ENCODE measurements around the gene CBR3. TPM values are rescaled to one million over a fixed set of nuclear protein-coding genes. Genes with fewer than 3 reads are reported as not detected.
A peak's percentile ranks its signal among the peaks of the same experiment; 100 is the strongest.

The CBR3 gene
- polyA plus RNA-seq: 10 to 100 TPM; 55.8 to 77.1 TPM

- Histone ChIP-seq H3K27me3 (ENCODE audit: control insufficient read depth in 1 of 2, insufficient read depth in 2 of 2, low read length in 2 of 2) (no peaks in the 10 kb centered on the region), H3K9me3 (ENCODE audit: control insufficient read depth in 2 of 2, insufficient read depth in 1 of 2, low read depth in 1 of 2, low read length in 1 of 2) (peaks cover 0 to 2% of the 10 kb centered on the region in 2 donors), H3K4me1 (ENCODE audit: control insufficient read depth in 2 of 2, insufficient read depth in 2 of 2, low read length in 1 of 2) (peaks cover 0 to 11% of the 10 kb centered on the region in 2 donors), H3K36me3 (ENCODE audit: control insufficient read depth in 2 of 2, insufficient read depth in 2 of 2, low read length in 1 of 2) (no peaks in the 10 kb centered on the region), H3K4me3 (ENCODE audit: low read depth in 1 of 2, low read length in 2 of 2) (peak within 1 kb of the TSS; percentile 66 to 81), H3K27ac (ENCODE audit: low read depth in 2 of 2, low read length in 1 of 2) (peak within 1 kb of the TSS; percentile 96 to 98)
- WGBS, 2 donors: 0 to 1% methylated on average over 53 of the region's 53 CpGs
Measured at GRCh38 chr21:36134803-36135390, at the start of gene CBR3. TSS of gene CBR3 (plus strand) at chr21:36135079. CDS start at chr21:36135193, 114 bp downstream.

GRCh38 chr21:36087362-36088138 is 47.3 kb upstream of the CBR3 start:
- H3K27ac ChIP-seq (ENCODE audit: low read depth in 2 of 2, low read length in 1 of 2): no peak overlapping the region
- H3K27me3 ChIP-seq (ENCODE audit: control insufficient read depth in 1 of 2, insufficient read depth in 2 of 2, low read length in 2 of 2): no peaks in the 10 kb centered on the region
- 72 to 75% methylated on average over 6 of the region's 6 CpGs for WGBS, 2 donors

GRCh38 chr21:36089946-36090345 is 44.9 kb upstream of the CBR3 start:
- H3K27ac ChIP-seq (ENCODE audit: low read depth in 2 of 2, low read length in 1 of 2): no peak overlapping the region
- 42 to 63% methylated on average over 3 of the region's 3 CpGs for WGBS, 2 donors

More at GRCh38 chr21:36087362-36088138, 47.3 kb upstream of the CBR3 start:
- Histone ChIP-seq H3K4me3 (ENCODE audit: low read depth in 1 of 2, low read length in 2 of 2) (no peak overlapping the region), H3K36me3 (ENCODE audit: control insufficient read depth in 2 of 2, insufficient read depth in 2 of 2, low read length in 1 of 2) (no peaks in the 10 kb centered on the region), H3K4me1 (ENCODE audit: control insufficient read depth in 2 of 2, insufficient read depth in 2 of 2, low read length in 1 of 2) (no peaks in the 10 kb centered on the region), H3K9me3 (ENCODE audit: control insufficient read depth in 2 of 2, insufficient read depth in 1 of 2, low read depth in 1 of 2, low read length in 1 of 2) (no peaks in the 10 kb centered on the region)

GRCh38 chr21:36092681-36093080 is 42.2 kb upstream of the CBR3 start:
- Histone ChIP-seq H3K27ac (ENCODE audit: low read depth in 2 of 2, low read length in 1 of 2) (no peak overlapping the region), H3K27me3 (ENCODE audit: control insufficient read depth in 1 of 2, insufficient read depth in 2 of 2, low read length in 2 of 2) (no peaks in the 10 kb centered on the region), H3K4me3 (ENCODE audit: low read depth in 1 of 2, low read length in 2 of 2) (no peak overlapping the region), H3K36me3 (ENCODE audit: control insufficient read depth in 2 of 2, insufficient read depth in 2 of 2, low read length in 1 of 2) (no peaks in the 10 kb centered on the region), H3K4me1 (ENCODE audit: control insufficient read depth in 2 of 2, insufficient read depth in 2 of 2, low read length in 1 of 2) (no peaks in the 10 kb centered on the region), H3K9me3 (ENCODE audit: control insufficient read depth in 2 of 2, insufficient read depth in 1 of 2, low read depth in 1 of 2, low read length in 1 of 2) (no peaks in the 10 kb centered on the region)

More at GRCh38 chr21:36089946-36090345, 44.9 kb upstream of the CBR3 start:
- Histone ChIP-seq H3K4me3 (ENCODE audit: low read depth in 1 of 2, low read length in 2 of 2) (no peak overlapping the region), H3K4me1 (ENCODE audit: control insufficient read depth in 2 of 2, insufficient read depth in 2 of 2, low read length in 1 of 2) (no peaks in the 10 kb centered on the region), H3K9me3 (ENCODE audit: control insufficient read depth in 2 of 2, insufficient read depth in 1 of 2, low read depth in 1 of 2, low read length in 1 of 2) (no peaks in the 10 kb centered on the region), H3K36me3 (ENCODE audit: control insufficient read depth in 2 of 2, insufficient read depth in 2 of 2, low read length in 1 of 2) (no peaks in the 10 kb centered on the region), H3K27me3 (ENCODE audit: control insufficient read depth in 1 of 2, insufficient read depth in 2 of 2, low read length in 2 of 2) (no peaks in the 10 kb centered on the region)

GRCh38 chr21:36093512-36093911 is 41.4 kb upstream of the CBR3 start:
- no peaks in the 10 kb centered on the region for H3K36me3 ChIP-seq (ENCODE audit: control insufficient read depth in 2 of 2, insufficient read depth in 2 of 2, low read length in 1 of 2)
- no peaks in the 10 kb centered on the region for H3K4me1 ChIP-seq (ENCODE audit: control insufficient read depth in 2 of 2, insufficient read depth in 2 of 2, low read length in 1 of 2)
- H3K9me3 ChIP-seq (ENCODE audit: control insufficient read depth in 2 of 2, insufficient read depth in 1 of 2, low read depth in 1 of 2, low read length in 1 of 2): no peaks in the 10 kb centered on the region
- no peak overlapping the region for H3K4me3 ChIP-seq (ENCODE audit: low read depth in 1 of 2, low read length in 2 of 2)
- no peak overlapping the region for H3K27ac ChIP-seq (ENCODE audit: low read depth in 2 of 2, low read length in 1 of 2)
- no peaks in the 10 kb centered on the region for H3K27me3 ChIP-seq (ENCODE audit: control insufficient read depth in 1 of 2, insufficient read depth in 2 of 2, low read length in 2 of 2)
- WGBS, 2 donors: 89 to 97% methylated on average over 1 of the region's 1 CpG

GRCh38 chr21:36096398-36097290 is 38.2 kb upstream of the CBR3 start:
- Histone ChIP-seq H3K4me1 (ENCODE audit: control insufficient read depth in 2 of 2, insufficient read depth in 2 of 2, low read length in 1 of 2) (no peaks in the 10 kb centered on the region), H3K36me3 (ENCODE audit: control insufficient read depth in 2 of 2, insufficient read depth in 2 of 2, low read length in 1 of 2) (no peaks in the 10 kb centered on the region), H3K4me3 (ENCODE audit: low read depth in 1 of 2, low read length in 2 of 2) (no peak overlapping the region), H3K27ac (ENCODE audit: low read depth in 2 of 2, low read length in 1 of 2) (no peak overlapping the region), H3K9me3 (ENCODE audit: control insufficient read depth in 2 of 2, insufficient read depth in 1 of 2, low read depth in 1 of 2, low read length in 1 of 2) (no peaks in the 10 kb centered on the region), H3K27me3 (ENCODE audit: control insufficient read depth in 1 of 2, insufficient read depth in 2 of 2, low read length in 2 of 2) (no peaks in the 10 kb centered on the region)
- WGBS, 2 donors: 60 to 78% methylated on average over 1 of the region's 1 CpG

GRCh38 chr21:36097427-36098181 is 37.3 kb upstream of the CBR3 start:
- Histone ChIP-seq H3K36me3 (ENCODE audit: control insufficient read depth in 2 of 2, insufficient read depth in 2 of 2, low read length in 1 of 2) (no peaks in the 10 kb centered on the region), H3K9me3 (ENCODE audit: control insufficient read depth in 2 of 2, insufficient read depth in 1 of 2, low read depth in 1 of 2, low read length in 1 of 2) (no peaks in the 10 kb centered on the region), H3K27me3 (ENCODE audit: control insufficient read depth in 1 of 2, insufficient read depth in 2 of 2, low read length in 2 of 2) (no peaks in the 10 kb centered on the region), H3K27ac (ENCODE audit: low read depth in 2 of 2, low read length in 1 of 2) (no peak overlapping the region), H3K4me1 (ENCODE audit: control insufficient read depth in 2 of 2, insufficient read depth in 2 of 2, low read length in 1 of 2) (no peaks in the 10 kb centered on the region), H3K4me3 (ENCODE audit: low read depth in 1 of 2, low read length in 2 of 2) (no peak overlapping the region)
- 48 to 63% methylated on average over 8 of the region's 8 CpGs for WGBS, 2 donors

- 56 to 66% methylated on average over 2 of the region's 2 CpGs for WGBS, 2 donors
Measured at GRCh38 chr21:36098182-36098532, 36.7 kb upstream of the CBR3 start.

GRCh38 chr21:36099000-36099399 is 35.9 kb upstream of the CBR3 start:
- WGBS, 2 donors: 77 to 97% methylated on average over 3 of the region's 3 CpGs
- no peak overlapping the region for H3K27ac ChIP-seq (ENCODE audit: low read depth in 2 of 2, low read length in 1 of 2)
- no peaks in the 10 kb centered on the region for H3K4me1 ChIP-seq (ENCODE audit: control insufficient read depth in 2 of 2, insufficient read depth in 2 of 2, low read length in 1 of 2)

More at GRCh38 chr21:36098182-36098532, 36.7 kb upstream of the CBR3 start:
- H3K27me3 ChIP-seq (ENCODE audit: control insufficient read depth in 1 of 2, insufficient read depth in 2 of 2, low read length in 2 of 2): no peaks in the 10 kb centered on the region
- no peak overlapping the region for H3K27ac ChIP-seq (ENCODE audit: low read depth in 2 of 2, low read length in 1 of 2)
- H3K36me3 ChIP-seq (ENCODE audit: control insufficient read depth in 2 of 2, insufficient read depth in 2 of 2, low read length in 1 of 2): no peaks in the 10 kb centered on the region
- no peaks in the 10 kb centered on the region for H3K9me3 ChIP-seq (ENCODE audit: control insufficient read depth in 2 of 2, insufficient read depth in 1 of 2, low read depth in 1 of 2, low read length in 1 of 2)
- no peak overlapping the region for H3K4me3 ChIP-seq (ENCODE audit: low read depth in 1 of 2, low read length in 2 of 2)
- H3K4me1 ChIP-seq (ENCODE audit: control insufficient read depth in 2 of 2, insufficient read depth in 2 of 2, low read length in 1 of 2): no peaks in the 10 kb centered on the region

More at GRCh38 chr21:36099000-36099399, 35.9 kb upstream of the CBR3 start:
- H3K9me3 ChIP-seq (ENCODE audit: control insufficient read depth in 2 of 2, insufficient read depth in 1 of 2, low read depth in 1 of 2, low read length in 1 of 2): no peaks in the 10 kb centered on the region
- H3K27me3 ChIP-seq (ENCODE audit: control insufficient read depth in 1 of 2, insufficient read depth in 2 of 2, low read length in 2 of 2): no peaks in the 10 kb centered on the region
- no peaks in the 10 kb centered on the region for H3K36me3 ChIP-seq (ENCODE audit: control insufficient read depth in 2 of 2, insufficient read depth in 2 of 2, low read length in 1 of 2)
- no peak overlapping the region for H3K4me3 ChIP-seq (ENCODE audit: low read depth in 1 of 2, low read length in 2 of 2)
